NCI-H510A treated with DMSO at 0.1 percent for 48 hours (cell line): Measurements from ENCODE around the gene ECI1.

Experiments used
- DNase-seq: peaks from one replicate; lab custom pipeline; 2025; lab: John Stamatoyannopoulos, UW

Gene ECI1

DNA sequence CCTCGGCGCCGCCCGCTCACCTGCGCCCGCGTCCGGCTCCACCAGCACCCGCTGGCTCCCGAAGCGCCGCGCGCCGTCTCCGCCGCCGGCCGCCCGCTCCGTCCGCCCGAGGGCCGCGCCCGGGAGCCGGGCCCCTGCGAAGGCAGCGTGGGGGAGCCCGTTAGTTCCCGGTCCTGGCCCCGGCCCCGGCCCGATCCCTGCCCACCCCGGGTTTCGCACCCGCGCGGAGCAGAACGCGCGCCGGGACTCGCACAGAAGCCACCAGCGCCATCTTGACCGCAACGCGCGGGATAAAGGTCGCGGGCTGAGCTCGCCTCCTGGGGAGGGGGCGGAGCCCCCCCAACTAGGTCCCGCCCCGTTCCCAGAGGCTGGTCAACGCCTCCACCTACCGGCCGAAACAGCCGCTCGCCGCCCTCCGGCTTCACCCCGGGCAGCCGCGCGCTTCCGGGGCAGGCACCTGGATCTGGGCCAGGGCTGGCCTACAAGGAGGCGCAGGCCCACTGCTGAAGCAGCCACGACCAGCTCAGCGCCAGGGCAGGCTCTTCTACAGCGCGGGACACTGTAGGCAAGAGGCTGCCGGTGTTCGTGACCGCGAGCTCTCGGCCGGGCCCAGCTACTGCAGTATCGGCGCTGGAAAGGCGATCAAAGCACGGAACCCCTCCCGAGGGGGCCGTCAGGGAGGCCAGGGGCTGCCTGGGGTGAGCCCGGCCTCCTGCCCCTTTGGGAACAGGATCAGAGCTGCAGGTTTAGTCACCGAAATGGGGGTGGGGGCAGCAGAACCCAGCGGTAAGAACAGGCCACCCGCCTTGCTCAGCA, at the start of gene ECI1:
Gene ECI1, minus strand, starts transcription at position 292 of the 816 bp plus-strand sequence. Its CDS starts 21 bp downstream, at position 271.
- peak; percentile 83 for DNase-seq

DNA sequence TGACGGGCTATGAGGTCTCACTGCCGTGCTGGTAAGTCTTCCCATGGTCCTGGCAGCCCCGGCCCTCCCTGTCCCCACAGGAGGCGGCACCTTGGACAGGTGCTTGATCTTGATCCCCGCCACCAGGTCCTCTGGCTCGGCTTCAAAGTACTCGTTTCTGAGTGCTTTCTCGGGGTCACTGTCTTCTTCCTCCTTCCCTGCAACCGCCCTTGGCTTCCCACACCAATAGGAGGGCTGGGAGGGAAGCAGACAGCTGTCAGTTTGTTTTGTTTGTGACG, 48.5 kb upstream of the ECI1 start:
- no peak for DNase-seq

- DNase-seq = no peak
These were observed 47.9 kb upstream of the ECI1 start for GRCh38 chr16:2299121-2299914.

DNA sequence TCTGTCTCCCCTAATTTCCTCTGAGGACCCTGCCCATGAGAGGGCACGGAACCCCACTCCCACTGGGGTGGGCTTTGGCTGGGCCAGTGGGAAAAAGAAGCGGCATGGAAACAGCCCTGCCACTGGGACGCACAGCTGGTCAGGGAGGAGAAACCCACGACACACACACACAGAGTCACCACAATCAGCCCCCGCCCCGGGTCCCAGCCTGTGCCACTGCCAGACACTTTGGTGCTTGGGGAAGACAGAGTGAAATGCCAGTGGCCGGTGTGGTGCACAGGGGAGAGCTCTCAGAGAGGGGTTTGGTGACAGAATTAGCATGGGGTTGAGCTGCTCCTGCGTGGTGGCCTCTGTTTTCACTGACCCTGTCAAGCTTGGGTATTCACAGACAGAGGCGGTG, 47.2 kb upstream of the ECI1 start:
- no peak for DNase-seq

GRCh38 chr16:2297506-2297860, 46.1 kb upstream of the ECI1 start:
- DNase-seq = no peak

- DNase-seq = no peak
These were observed 45.5 kb upstream of the ECI1 start for GRCh38 chr16:2296661-2297505.

- DNase-seq = no peak
These were observed 43.8 kb upstream of the ECI1 start for GRCh38 chr16:2295056-2295798.

- DNase-seq = no peak
These were observed 40.8 kb upstream of the ECI1 start for GRCh38 chr16:2292221-2292620.

DNA sequence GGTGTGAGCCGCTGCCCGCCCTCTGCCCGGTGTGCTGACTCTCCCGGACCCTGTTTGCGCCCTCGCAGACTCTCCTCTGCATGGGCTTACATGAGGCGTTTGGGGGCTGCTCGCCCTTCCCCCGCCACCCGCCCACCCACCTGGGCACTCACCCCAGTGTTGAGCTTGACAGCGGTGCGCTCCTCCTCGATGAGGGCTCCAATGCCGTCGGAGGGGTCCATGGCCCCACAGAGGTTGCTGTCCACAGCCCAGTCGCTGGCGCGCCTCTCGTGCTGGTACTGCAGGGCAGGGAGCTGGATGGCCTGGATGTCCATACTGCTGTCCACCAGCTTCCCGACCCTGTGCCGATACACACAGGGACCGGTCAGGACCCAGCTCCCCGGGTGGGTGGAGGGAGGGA, 37.9 kb upstream of the ECI1 start:
- DNase-seq = no peak

GRCh38 chr16:2288726-2289125, 37.3 kb upstream of the ECI1 start:
- DNase-seq = no peak

- DNase-seq = no peak
These were observed 36.6 kb upstream of the ECI1 start for GRCh38 chr16:2287916-2288547.

DNA sequence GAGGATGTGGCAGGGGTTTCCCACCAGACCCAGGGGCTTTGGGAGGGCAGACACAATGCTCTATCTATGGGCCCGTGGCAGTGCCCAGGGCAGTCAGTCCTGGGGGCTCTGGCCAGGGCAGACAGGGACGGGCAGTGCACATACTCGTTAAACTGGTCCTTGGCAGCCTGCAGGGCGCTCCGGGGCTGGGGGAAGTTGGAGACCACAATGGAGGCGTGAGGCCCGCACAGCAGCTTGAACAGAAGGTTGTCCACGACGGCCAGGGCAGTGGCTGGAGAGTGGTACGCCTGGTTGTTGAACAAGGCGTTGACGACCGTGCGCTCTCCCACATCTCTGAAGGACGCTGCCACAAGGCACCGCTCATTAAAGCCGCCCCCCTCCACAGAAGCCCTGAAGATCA, 35.2 kb upstream of the ECI1 start:
- DNase-seq = no peak

DNA sequence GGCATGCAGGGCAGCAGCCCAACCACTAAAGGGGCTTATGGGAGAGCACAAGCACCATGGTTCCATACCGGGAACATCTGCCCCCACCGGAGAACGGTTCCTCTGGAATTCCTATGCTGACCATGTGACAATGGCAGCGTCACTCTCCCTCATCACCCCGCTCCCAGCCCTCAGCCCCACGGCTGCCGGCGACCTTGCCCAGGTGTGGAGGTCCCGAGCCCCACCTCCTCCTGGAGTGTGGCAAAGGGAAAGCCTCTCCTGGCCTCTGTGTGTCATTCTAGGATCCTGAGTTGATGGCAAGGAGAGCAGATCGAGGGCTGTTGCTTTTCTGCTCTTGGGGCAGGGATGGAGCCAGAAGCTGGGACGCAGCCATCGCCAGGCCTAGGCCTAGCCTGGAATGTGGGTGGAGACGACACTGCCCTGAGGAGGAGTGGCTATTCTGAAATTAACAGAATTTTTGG, 34.4 kb upstream of the ECI1 start:
- no peak for DNase-seq

DNA sequence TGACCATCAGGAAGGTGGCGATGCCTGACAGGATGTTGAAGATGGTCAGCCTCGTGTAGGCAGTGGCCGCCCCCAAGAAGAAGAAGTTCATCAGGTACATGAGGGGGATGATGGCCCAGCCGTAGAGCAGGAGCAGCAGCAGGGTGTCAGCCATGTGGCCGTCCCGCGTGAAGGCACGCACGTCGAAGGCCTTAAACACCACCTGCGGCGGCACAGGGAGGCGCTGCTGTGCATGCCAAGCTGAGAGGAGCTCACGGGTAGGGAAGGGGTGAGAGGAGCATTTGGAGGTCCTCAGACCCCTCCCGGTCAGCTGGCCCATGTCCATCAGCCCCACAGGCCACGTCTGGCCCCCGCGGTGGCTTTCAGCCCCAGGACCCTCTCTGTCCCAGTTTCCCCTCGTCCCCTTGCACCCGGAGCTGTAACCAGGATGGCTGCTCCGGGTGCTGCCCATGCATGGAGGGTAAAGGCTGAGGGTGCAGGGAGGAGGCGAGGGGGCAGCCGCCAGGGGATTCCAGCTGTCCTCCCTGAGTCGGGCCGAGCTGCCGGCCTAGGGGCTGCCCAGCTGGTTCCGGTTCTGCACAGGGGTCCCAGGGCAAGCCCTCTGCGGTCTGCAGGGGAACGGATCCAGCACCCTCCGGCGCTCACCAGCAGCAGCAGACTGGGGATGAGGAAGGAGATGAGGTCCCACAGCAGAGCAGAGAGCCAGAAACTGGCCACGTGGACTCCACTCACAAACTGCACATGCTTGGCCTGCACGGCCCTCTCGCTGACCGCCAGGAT, 33.6 kb upstream of the ECI1 start:
- DNase-seq = no peak

- no peak for DNase-seq
These were observed 32.8 kb upstream of the ECI1 start for GRCh38 chr16:2284001-2284770.

DNA sequence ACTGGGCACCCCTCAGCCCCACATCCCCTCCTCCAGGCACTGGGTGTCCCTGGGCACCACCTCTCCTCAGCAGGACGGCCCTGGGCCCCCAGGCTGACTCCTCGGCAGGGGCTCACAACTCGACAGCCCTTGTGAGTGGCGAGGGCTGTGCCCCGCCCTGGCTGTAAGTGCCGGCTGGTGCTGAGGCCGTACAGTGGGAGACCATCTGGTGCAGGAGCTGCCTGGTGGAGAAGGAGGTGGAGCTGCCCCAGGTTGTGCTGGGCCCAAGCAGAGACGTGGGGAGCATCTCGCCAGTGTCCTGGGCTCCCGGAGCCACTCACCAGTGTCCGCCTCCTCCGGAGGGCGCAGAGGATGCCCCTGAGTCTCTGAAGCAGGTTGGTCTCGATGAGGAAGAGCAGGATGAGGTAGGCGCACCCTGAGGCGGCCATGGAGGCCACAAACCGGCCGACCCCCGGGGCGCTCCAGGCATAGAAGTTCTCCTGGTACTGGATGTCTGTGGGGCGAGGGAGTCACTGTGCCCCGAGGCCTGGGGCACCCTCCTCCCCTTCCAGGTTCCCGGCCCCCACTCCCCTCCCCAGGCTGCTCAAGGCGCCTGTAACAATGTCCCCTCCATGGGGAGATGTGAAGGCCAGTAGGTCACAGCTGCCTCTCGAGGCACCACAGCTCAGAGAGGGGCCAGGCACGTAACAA, 31.6 kb upstream of the ECI1 start:
- DNase-seq = no peak

GRCh38 chr16:2282262-2282661, 30.9 kb upstream of the ECI1 start:
- DNase-seq = no peak

- no peak for DNase-seq
These were observed 29.7 kb upstream of the ECI1 start for GRCh38 chr16:2280981-2281542.

- DNase-seq = no peak
These were observed 29.1 kb upstream of the ECI1 start for GRCh38 chr16:2280461-2280860.
